Sigmoid colon (tissue), 3 donors: ENCODE measurements around the gene TMC8.

Source experiments
- POLR2A ChIP-seq, 2 donors: fragments of 450-650 bp; IDR thresholded peaks; one replicate each; pipeline ENCODE4 v1.6.1; 2016; ENCODE audit warnings: antibody characterized with exemption in 2 of 2, mild to moderate bottlenecking in 2 of 2, moderate library complexity in 2 of 2
- TF ChIP-seq, protein P1 (sequence below), 4 experiments: fragments of 450-650 bp in 3 of 4; fragments of 200-600 bp in 1 of 4; IDR thresholded peaks; one replicate each; pipeline ENCODE4 v1.5.1; 2016 to 2019; ENCODE audit warnings: antibody characterized with exemption in 4 of 4, mild to moderate bottlenecking in 3 of 4, moderate library complexity in 2 of 4

DNA sequence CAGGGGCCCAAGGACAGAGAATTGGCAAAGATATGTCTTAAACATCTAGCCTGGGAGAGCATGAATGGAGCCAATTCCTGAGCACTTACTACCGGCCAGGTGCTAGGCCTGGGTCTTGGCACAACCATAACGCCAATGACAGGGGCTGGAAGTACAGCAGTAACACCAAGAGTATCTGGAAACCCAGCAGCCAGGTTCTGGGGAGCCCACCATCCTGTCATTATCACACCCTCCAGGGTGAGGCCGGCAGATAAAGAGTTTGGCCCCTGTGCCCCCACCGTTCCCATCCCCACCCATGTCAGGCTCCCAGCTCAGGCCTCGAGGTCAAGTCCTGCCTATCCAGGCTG, 508 bp upstream of the TMC8 start:
- TF ChIP-seq, protein P1, sequence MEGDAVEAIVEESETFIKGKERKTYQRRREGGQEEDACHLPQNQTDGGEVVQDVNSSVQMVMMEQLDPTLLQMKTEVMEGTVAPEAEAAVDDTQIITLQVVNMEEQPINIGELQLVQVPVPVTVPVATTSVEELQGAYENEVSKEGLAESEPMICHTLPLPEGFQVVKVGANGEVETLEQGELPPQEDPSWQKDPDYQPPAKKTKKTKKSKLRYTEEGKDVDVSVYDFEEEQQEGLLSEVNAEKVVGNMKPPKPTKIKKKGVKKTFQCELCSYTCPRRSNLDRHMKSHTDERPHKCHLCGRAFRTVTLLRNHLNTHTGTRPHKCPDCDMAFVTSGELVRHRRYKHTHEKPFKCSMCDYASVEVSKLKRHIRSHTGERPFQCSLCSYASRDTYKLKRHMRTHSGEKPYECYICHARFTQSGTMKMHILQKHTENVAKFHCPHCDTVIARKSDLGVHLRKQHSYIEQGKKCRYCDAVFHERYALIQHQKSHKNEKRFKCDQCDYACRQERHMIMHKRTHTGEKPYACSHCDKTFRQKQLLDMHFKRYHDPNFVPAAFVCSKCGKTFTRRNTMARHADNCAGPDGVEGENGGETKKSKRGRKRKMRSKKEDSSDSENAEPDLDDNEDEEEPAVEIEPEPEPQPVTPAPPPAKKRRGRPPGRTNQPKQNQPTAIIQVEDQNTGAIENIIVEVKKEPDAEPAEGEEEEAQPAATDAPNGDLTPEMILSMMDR (IDR thresholded peaks at IDR 0.05): no peak
- TF ChIP-seq POLR2A (IDR thresholded peaks at IDR 0.05): no peak
